Cardiac fibroblast (primary cell): ENCODE data around the gene MACROD2.

Experiments used
- DNase-seq, 2 donors: peaks; one replicate each; pipeline versions ENCODE4 v3.0.0 to v3.0.0-alpha.2; 2010; ENCODE audit warnings: low read depth in 2 of 2
- H3K4me3 ChIP-seq, 2 donors: replicated peaks in 1 of 2; 1 replicate in 1 of 2; 2 replicates in 1 of 2; pipeline ENCODE4 v1.5.1; 2011; ENCODE audit warnings: low read depth in 2 of 2, low read length in 2 of 2, mild to moderate bottlenecking in 2 of 2, moderate library complexity in 1 of 2
- TF ChIP-seq, protein P1 (sequence below): IDR thresholded peaks from one replicate; pipeline ENCODE4 v1.5.1; 2011; ENCODE audit warnings: low read depth, mild to moderate bottlenecking, low read length, inconsistent platforms

MACROD2 gene

DNA sequence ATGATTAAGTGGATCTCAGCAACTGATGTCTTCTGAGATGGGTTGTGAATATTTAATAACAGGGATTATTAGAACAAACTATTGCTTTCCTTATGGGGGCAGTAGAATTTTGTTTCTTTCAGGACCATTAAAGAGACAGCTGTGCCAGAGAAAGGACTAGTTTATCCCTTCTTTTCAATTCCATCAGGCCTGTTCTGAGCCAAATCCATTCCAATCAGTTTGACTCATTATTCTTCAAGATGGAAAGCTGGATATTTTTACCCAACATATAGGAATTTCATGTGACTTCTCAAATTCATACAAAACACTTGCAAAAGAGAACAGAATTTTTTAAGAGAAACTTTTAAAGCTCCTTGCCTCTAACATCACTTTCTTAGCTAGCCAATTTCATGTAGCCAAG is 1064.1 kb downstream of the MACROD2 start:
- TF ChIP-seq, protein P1, sequence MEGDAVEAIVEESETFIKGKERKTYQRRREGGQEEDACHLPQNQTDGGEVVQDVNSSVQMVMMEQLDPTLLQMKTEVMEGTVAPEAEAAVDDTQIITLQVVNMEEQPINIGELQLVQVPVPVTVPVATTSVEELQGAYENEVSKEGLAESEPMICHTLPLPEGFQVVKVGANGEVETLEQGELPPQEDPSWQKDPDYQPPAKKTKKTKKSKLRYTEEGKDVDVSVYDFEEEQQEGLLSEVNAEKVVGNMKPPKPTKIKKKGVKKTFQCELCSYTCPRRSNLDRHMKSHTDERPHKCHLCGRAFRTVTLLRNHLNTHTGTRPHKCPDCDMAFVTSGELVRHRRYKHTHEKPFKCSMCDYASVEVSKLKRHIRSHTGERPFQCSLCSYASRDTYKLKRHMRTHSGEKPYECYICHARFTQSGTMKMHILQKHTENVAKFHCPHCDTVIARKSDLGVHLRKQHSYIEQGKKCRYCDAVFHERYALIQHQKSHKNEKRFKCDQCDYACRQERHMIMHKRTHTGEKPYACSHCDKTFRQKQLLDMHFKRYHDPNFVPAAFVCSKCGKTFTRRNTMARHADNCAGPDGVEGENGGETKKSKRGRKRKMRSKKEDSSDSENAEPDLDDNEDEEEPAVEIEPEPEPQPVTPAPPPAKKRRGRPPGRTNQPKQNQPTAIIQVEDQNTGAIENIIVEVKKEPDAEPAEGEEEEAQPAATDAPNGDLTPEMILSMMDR, result no peak
- no peak overlapping the region for H3K4me3 ChIP-seq
- no peak for DNase-seq

DNA sequence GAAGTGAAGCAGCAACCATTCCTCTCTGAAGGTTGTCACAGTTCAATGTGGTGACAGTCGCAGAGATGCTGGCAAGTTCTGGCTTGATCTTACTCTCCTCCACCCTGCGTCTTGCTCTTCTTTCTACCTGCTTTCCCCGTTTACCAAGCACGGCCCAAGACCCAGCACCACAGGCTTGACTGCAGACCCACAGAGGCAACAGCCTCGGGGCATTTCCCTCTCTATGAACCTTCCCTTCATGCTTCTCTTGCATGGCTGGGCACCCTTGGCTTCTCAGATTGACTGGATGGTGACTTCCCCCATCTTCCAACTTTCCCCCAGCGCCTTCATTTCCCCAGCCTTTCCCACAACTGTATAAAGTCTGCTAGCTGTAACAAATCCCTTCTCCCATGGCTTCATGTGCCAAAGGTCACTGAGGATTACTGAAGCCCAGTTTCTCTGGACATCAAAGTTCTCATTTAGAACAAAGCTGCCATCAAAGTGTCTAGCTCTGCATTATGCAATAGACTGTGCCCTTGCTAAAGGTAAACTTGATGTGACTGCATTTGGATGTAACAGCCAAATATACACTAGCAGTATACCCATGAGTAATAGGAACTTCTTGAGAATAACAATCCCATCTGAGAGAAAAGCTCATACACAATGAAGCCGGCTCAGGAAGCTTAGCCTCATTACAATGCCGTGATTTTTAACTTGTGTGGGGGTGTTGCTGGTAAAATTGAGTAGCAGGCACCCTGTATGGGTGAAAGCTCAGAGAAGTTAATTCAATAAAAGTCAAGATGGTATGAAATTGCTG is 1065.1 kb downstream of the MACROD2 start:
- DNase-seq, result no peak
- TF ChIP-seq, protein P1, result no peak
- no peak overlapping the region for H3K4me3 ChIP-seq

DNA sequence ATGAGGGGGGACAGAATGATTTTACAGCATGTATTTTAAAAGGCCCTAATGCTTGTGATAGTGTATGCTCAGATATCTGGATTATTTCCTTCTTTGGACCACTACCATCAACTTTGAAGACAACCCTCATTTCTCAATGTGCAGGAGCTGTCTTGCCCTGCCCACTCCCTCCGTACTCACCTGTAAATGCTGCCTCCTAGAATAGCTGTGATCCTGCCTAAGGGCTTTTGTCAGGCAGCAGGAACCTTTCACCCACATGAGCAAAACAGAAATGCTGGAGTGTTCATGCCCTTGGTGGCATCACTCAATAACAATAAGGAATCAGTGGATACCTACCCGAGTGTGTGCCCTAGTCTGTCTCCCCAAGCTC is 1065.7 kb downstream of the MACROD2 start:
- TF ChIP-seq, protein P1, result no peak
- DNase-seq, result no peak
- no peak overlapping the region for H3K4me3 ChIP-seq

DNA sequence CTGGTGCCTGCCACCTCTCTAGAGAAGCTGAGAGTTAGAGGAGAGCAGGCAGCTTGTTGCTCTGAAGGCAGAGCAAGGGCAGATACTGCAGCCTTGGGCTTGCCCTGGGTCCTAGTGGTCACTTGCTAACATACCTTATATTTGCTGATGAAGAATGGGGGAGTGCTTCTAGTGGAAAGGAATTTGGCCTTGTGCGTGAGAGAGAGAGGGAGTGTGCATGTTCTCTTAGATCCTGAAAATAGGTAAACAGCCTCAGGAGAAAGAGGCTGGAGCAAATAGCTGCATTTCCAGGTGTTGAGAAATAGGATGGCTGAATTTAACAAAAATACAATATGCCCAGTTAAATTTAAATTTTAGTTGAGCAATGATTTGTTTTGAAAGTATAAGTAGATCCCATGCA is 1066.6 kb downstream of the MACROD2 start:
- no peak overlapping the region for H3K4me3 ChIP-seq
- TF ChIP-seq, protein P1, result no peak

DNA sequence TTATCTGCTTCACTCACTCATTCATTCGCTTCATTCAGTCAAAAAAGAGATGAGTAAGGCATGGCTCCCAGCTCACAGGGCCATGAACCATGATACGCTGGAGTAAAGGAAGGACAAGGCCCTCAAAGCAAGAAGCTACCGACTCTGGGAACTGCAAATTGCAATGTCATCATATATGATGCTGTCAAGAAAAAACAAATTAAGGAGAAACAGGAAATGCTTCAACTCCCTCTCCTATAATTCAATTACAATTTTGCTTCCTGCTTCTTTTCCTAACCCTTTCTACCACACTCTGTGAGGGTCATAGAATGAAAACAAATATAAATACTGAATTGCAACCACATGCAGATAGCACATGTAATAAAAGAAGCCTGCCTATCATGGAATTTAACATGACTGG is 1067.8 kb downstream of the MACROD2 start:
- no peak for DNase-seq
- TF ChIP-seq, protein P1, result no peak
- H3K4me3 ChIP-seq, result no peak overlapping the region

More for the DNA sequence above, 1066.6 kb downstream of the MACROD2 start:
- no peak for DNase-seq

DNA sequence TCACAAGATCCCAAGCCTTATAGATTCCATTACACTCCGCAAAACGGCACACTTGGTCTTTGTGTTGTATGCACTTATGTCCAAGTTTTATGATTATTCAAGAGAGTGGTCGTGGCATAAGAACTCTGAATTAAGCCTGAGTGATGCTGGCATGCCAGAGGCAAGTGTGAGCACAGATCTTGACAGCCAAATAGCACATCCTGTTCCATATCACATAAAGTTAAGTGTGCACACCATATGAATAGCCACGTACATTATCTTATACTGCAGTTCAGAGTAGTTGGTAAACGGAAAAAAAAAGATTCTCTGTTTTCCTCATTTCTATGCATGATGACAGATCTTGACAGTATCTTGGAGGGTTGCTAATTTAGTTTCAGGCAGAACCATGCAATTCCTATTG is 1069.4 kb downstream of the MACROD2 start:
- DNase-seq, result no peak
- TF ChIP-seq, protein P1, result no peak
- H3K4me3 ChIP-seq, result no peak overlapping the region

DNA sequence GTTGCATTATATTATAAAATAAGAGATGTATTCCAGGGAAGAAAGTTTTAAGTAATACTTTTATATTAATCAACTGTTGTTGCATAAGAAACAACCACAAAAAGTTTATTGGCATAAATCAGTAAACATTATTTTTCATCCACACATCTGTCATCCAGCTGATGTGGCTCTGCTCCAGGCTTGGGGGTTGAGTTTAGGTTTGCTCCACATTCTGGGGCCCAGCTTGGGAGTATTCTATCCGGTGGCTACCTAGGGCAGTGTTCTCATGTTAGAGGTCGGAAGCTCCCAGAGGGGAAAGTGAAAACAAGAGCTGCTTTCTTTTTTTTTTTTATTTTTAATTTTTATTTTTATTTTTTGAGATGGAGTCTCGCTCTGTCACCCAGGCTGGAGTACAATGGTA is 1070.5 kb downstream of the MACROD2 start:
- no peak overlapping the region for H3K4me3 ChIP-seq
- DNase-seq, result no peak
- TF ChIP-seq, protein P1, result no peak
